ENCODE data around the gene NELFB. TPM values are rescaled to one million over a fixed set of nuclear protein-coding genes. Genes with fewer than 3 reads are reported as not detected.

NELFB gene
- total and polyA plus RNA-seq, 9 of the 15 experiments (the other 6 are each of a cell fraction or from before 2014, with no cell fraction given), result 0.24 to 84.0 (median 29.7) TPM

GRCh38 chr9:137225699-137226331 is 29.3 kb upstream of the NELFB start:
- Histone ChIP-seq H3K4me3 (no peak overlapping the region), H3K4me2 (ENCODE audit: insufficient read depth, low read length) (no peak overlapping the region), H3K79me2 (ENCODE audit: control insufficient read depth, insufficient read depth, low read length) (no peaks in the 10 kb centered on the region), H4K20me1 (replicated peaks; ENCODE audit: control insufficient read depth, insufficient read depth, low read length) (no peaks in the 10 kb centered on the region), H3K9ac (ENCODE audit: insufficient read depth in 1 of 2, low read depth in 2 of 2, low read length in 2 of 2) (peak overlapping the region in 1 of 2 experiments; percentile 81; a peak in 2 of 4 replicates), H3K9me1 (ENCODE audit: control insufficient read depth, insufficient read depth, low read length) (no peaks in the 10 kb centered on the region), H3K9me3 (replicated peaks; ENCODE audit: control insufficient read depth, insufficient read depth, low read depth, low read length) (no peaks in the 10 kb centered on the region), H3K4me1 (replicated peaks in 1 of 2; ENCODE audit: control insufficient read depth in 2 of 2, insufficient read depth in 2 of 2, low read length in 2 of 2) (peaks cover 21 to 95% of the 10 kb centered on the region in 2 experiments), H3K36me3 (ENCODE audit: control insufficient read depth, insufficient read depth, low read length) (no peaks in the 10 kb centered on the region), H2AFZ (ENCODE audit: low read depth, low read length) (no peak overlapping the region), H3K27ac (ENCODE audit: extremely low read depth, low read depth, low read length) (no peak overlapping the region), H3K27me3 (ENCODE audit: control insufficient read depth in 2 of 2, insufficient read depth in 2 of 2, low read length in 2 of 2) (no peaks in the 10 kb centered on the region)
- TF ChIP-seq HNRNPL (IDR thresholded peaks at IDR 0.05; ENCODE audit: low read depth, low read length), result peak; percentile 73; the same call in 1 of the 2 replicates
- TF ChIP-seq THAP7 (CRISPR knock-in tag; IDR thresholded peaks at IDR 0.05), result no peak
- TF ChIP-seq FOXJ2 (tag; IDR thresholded peaks at IDR 0.05), result no peak
- no peak for TF ChIP-seq TRIM28 (IDR thresholded peaks at IDR 0.05)
- TF ChIP-seq RBFOX2 (IDR thresholded peaks at IDR 0.05; ENCODE audit: low read depth, low read length), result 0 out of 2 replicates have a peak, but pooled peaks have one; percentile 23
- TF ChIP-seq OTX1 (CRISPR knock-in tag; IDR thresholded peaks at IDR 0.05), result 0 out of 2 replicates have a peak, but pooled peaks have one; percentile 44
- TF ChIP-seq POLR2G (IDR thresholded peaks at IDR 0.05; ENCODE audit: low read depth, low read length), result peak; percentile 49; the same call in 1 of the 2 replicates
- TF ChIP-seq GTF2B (IDR thresholded peaks at IDR 0.05; ENCODE audit: extremely low read depth, insufficient read length), result no peak
- intact Hi-C loops (cut with micrococcal nuclease), result loop anchor here (2.0 kb wide), 2 partner anchors 107 to 175 kb away; no protein-coding TSS in a partner anchor
- FAIRE-seq (no peak), DNase-seq (ENCODE audit: extremely low read depth in 1 of 4, low spot score in 3 of 4) (no peak), ATAC-seq (no peak)
- BruUV-seq (replicated peaks), result no TSS peak
- POLR2A ChIA-PET, result interaction anchor here (0.5 to 1.4 kb wide), 3 partner anchors 15 to 690 kb away, joined by 3 to 5 read pairs (median 4); partner anchors contain the start of gene TUBB4B
- CTCF ChIA-PET (ENCODE audit: low intra/inter-chr PET ratio), result interaction anchor here (0.6 kb wide), 1 partner anchor 48 kb away, joined by 3 read pairs; no protein-coding TSS in a partner anchor
- WGBS (ENCODE audit: insufficient coverage, low coverage, missing lambda C conversion rate), result 62% methylated on average over 20 of the region's 21 CpGs
- in situ Hi-C loops (cut with MboI), result loop anchor here (5.0 to 25.0 kb wide), 3 partner anchors 39 to 439 kb away; partner anchors contain the start of genes ANAPC2, CCDC183, SSNA1 and TMEM141
